ENCODE measurements around the gene GUCA1A. TPM values are rescaled to one million over a fixed set of nuclear protein-coding genes. Genes with fewer than 3 reads are reported as not detected.

GUCA1A gene
- total and polyA plus RNA-seq, 7 donors = not detected

DNA sequence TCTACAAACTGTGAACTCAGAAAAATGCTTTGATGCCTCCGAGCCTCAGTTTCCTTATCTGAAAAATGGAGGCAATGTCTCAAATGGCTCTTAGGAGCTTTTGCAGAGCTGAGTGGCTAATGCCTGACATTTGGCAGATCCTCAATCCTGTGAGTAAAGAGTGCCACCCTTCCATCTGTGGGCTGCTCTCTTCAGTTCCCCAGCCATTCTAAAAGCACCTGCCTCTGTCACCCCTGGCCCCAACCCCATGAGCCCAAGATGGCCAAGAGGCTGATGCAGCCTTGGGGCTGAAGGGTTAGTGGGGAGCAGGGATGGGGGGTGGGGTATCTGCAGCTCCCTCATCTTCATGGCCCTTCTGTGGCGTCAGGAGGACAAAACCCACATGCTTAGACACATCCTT is 14.5 kb upstream of the GUCA1A start:
- DNase-seq (no peak), ATAC-seq (no peak)
- H3K27me3 ChIP-seq (ENCODE audit: insufficient read depth in 3 of 3, low read length in 2 of 3) = peaks cover 0 to 5% (median 4%) of the 10 kb centered on the region in 3 donors
- H3K4me3 ChIP-seq = no peak overlapping the region
- no peaks in the 10 kb centered on the region for H3K4me1 ChIP-seq
- intact Hi-C loops (cut with DNase I) = loop anchor here in 1 of 2 donors (5.0 kb wide), 1 partner anchor 66 kb away; no protein-coding TSS in a partner anchor
- no peaks in the 10 kb centered on the region for H3K36me3 ChIP-seq (ENCODE audit: insufficient read depth in 1 of 2, low read depth in 1 of 2)
- H3K9me3 ChIP-seq = no peaks in the 10 kb centered on the region
- 69 to 80% (median 74%) methylated on average over 2 of the region's 2 CpGs for WGBS, 3 donors
- TF ChIP-seq CTCF (IDR thresholded peaks at IDR 0.05) = no peak
- no peak overlapping the region for H3K27ac ChIP-seq

GRCh38 chr6:42159431-42160024 is 13.6 kb upstream of the GUCA1A start:
- Histone ChIP-seq H3K4me3 (no peak overlapping the region), H3K36me3 (ENCODE audit: insufficient read depth in 1 of 2, low read depth in 1 of 2) (no peaks in the 10 kb centered on the region), H3K27me3 (ENCODE audit: insufficient read depth in 3 of 3, low read length in 2 of 3) (peaks cover 0 to 5% (median 4%) of the 10 kb centered on the region in 3 donors), H3K27ac (no peak overlapping the region), H3K9me3 (no peaks in the 10 kb centered on the region), H3K4me1 (no peaks in the 10 kb centered on the region)
- intact Hi-C loops (cut with DNase I) = loop anchor here (2.0 to 5.0 kb wide), 2 partner anchors 67 to 85 kb away; no protein-coding TSS in a partner anchor
- ATAC-seq (no peak), DNase-seq (no peak)
- TF ChIP-seq CTCF (IDR thresholded peaks at IDR 0.05) = no peak
- WGBS, 3 donors = 56 to 74% (median 64%) methylated on average over 4 of the region's 4 CpGs

- Histone ChIP-seq H3K27ac (no peak overlapping the region), H3K4me1 (no peaks in the 10 kb centered on the region), H3K4me3 (no peak overlapping the region), H3K27me3 (ENCODE audit: insufficient read depth in 3 of 3, low read length in 2 of 3) (peaks cover 0 to 5% (median 4%) of the 10 kb centered on the region in 3 donors), H3K36me3 (ENCODE audit: insufficient read depth in 1 of 2, low read depth in 1 of 2) (no peaks in the 10 kb centered on the region), H3K9me3 (no peaks in the 10 kb centered on the region)
- DNase-seq (no peak), ATAC-seq (no peak)
- intact Hi-C loops (cut with DNase I) = no loop called here
- WGBS, 3 donors = 41 to 53% (median 44%) methylated on average over 7 of the region's 7 CpGs
- TF ChIP-seq CTCF (IDR thresholded peaks at IDR 0.05) = no peak
Measured at GRCh38 chr6:42162384-42162783, 10.8 kb upstream of the GUCA1A start.

DNA sequence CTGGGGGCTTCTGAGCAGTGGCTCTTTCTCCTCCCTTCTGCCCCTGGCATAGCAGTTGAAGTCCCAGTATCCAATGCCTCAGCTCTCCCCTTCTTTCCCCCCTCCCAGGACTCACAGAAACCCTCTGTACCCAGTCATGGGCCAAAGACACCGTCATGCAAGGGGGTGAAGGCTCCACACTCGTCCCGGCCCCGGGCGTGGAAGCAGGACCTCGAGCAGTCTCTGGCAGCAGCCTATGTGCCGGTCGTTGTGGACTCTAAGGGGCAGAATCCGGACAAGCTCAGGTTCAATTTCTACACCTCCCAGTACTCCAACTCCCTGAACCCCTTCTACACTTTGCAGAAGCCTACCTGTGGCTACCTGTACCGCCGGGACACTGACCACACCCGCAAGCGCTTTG is 10.4 kb upstream of the GUCA1A start:
- WGBS, 3 donors = 75 to 76% (median 75%) methylated on average over 13 of the region's 13 CpGs
- TF ChIP-seq CTCF (IDR thresholded peaks at IDR 0.05) = no peak
- H3K27ac ChIP-seq = no peak overlapping the region
- no peak for ATAC-seq
- no peaks in the 10 kb centered on the region for H3K9me3 ChIP-seq
- no peak for DNase-seq
- peaks cover 0 to 5% (median 4%) of the 10 kb centered on the region in 3 donors for H3K27me3 ChIP-seq (ENCODE audit: insufficient read depth in 3 of 3, low read length in 2 of 3)
- no peaks in the 10 kb centered on the region for H3K36me3 ChIP-seq (ENCODE audit: insufficient read depth in 1 of 2, low read depth in 1 of 2)
- intact Hi-C loops (cut with DNase I) = no loop called here
- no peak overlapping the region for H3K4me3 ChIP-seq
- H3K4me1 ChIP-seq = no peaks in the 10 kb centered on the region

- intact Hi-C loops (cut with DNase I) = no loop called here
- DNase-seq (no peak), ATAC-seq (no peak)
- no peaks in the 10 kb centered on the region for H3K9me3 ChIP-seq
- H3K27me3 ChIP-seq (ENCODE audit: insufficient read depth in 3 of 3, low read length in 2 of 3) = peaks cover 0 to 8% (median 4%) of the 10 kb centered on the region in 3 donors
- H3K4me3 ChIP-seq = no peak overlapping the region
- no peak for TF ChIP-seq CTCF (IDR thresholded peaks at IDR 0.05)
- no peak overlapping the region for H3K27ac ChIP-seq
- no peaks in the 10 kb centered on the region for H3K36me3 ChIP-seq (ENCODE audit: insufficient read depth in 1 of 2, low read depth in 1 of 2)
- 33 to 44% (median 36%) methylated on average over 1 of the region's 1 CpG for WGBS, 3 donors
- no peaks in the 10 kb centered on the region for H3K4me1 ChIP-seq
Measured at GRCh38 chr6:42163981-42164380, 9.2 kb upstream of the GUCA1A start.
